Epithelial cell of proximal tubule (primary cell): ENCODE data around the gene RACGAP1. TPM values are rescaled to one million over a fixed set of nuclear protein-coding genes. Genes with fewer than 3 reads are reported as not detected.
A peak's percentile ranks its signal among the peaks of the same experiment; 100 is the strongest.
"Not testable (repeated sequence)": the region's sequence is repeated elsewhere in the genome, so short reads cannot be mapped to it uniquely, and the experiment has no call there.

Experiments
- DNase-seq: peaks from one replicate; pipeline ENCODE4 v3.0.0-alpha.2; 2011; ENCODE audit warnings: low read depth
- H3K4me3 ChIP-seq: 2 replicates; pipeline ENCODE4 v1.5.1; 2011; ENCODE audit warnings: low read depth, mild to moderate bottlenecking, low read length
- total RNA-seq: library from RNA; depleted of rRNA; stranded (reverse); fragments of >200 nt; gene quantifications from 2 replicates; pipeline ENCODE4 v1.2.3, GENCODE V29; 2015
- TF ChIP-seq, protein P1 (sequence below): conservative IDR thresholded peaks from 2 replicates; pipeline ENCODE4 v1.5.1; 2012; ENCODE audit warnings: low read depth, mild to moderate bottlenecking, low read length

Gene RACGAP1
- total RNA-seq, 1 donor from 2014 or later = 86.5 TPM

DNA sequence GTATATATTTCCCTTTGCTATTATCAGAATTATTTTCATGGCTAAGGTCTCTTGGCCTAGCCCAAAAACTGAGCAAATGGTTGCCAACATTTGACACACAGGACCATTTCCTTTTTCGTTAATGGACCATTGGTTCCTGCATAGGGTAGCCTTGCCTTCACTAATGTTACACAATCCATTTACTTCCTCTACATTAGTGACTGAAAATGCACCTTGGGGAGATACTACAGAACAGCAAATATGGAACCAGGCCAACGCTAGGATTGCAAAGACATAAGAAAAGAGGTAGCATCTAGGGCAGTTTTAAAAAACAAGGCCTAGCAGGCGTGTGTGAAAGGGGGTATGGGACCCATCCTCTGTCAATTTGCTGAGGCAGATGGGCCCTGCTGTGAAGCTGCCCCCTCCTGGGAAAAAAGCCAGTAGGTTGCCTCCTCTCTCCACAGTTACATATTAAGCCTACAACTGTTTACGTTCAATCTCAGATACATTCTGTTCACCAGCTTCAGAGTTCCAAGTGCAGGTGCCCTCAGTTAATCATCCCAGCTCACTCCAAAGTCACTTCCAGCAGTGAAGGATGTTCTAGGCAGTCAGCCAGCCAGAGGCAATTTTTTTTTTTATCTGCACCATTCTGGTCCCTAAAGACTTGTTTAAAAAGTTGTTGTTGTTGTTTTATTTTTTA, 37.5 kb downstream of the RACGAP1 start:
- TF ChIP-seq, protein P1, sequence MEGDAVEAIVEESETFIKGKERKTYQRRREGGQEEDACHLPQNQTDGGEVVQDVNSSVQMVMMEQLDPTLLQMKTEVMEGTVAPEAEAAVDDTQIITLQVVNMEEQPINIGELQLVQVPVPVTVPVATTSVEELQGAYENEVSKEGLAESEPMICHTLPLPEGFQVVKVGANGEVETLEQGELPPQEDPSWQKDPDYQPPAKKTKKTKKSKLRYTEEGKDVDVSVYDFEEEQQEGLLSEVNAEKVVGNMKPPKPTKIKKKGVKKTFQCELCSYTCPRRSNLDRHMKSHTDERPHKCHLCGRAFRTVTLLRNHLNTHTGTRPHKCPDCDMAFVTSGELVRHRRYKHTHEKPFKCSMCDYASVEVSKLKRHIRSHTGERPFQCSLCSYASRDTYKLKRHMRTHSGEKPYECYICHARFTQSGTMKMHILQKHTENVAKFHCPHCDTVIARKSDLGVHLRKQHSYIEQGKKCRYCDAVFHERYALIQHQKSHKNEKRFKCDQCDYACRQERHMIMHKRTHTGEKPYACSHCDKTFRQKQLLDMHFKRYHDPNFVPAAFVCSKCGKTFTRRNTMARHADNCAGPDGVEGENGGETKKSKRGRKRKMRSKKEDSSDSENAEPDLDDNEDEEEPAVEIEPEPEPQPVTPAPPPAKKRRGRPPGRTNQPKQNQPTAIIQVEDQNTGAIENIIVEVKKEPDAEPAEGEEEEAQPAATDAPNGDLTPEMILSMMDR = no peak
- DNase-seq = no peak
- H3K4me3 ChIP-seq = no peak overlapping the region

DNA sequence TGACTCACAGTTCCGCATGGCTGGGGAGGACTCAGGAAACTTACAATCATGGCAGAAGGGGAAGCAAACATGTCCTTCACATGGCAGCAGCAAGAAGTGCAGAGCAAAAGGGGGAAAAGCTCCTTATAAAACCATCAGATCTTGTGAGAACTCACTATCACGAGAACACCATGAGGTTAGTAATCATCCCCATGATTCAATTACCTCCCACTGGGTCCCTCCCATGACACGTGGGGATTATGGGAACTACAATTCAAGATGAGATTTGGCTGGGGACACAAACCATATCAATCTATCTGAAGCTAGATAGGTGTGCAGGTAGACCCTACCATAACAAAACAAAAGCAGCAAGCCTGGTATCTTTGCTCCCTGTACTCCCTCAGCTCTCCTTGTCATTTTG, 38.8 kb downstream of the RACGAP1 start:
- H3K4me3 ChIP-seq, DNase-seq: not testable (repeated sequence)

DNA sequence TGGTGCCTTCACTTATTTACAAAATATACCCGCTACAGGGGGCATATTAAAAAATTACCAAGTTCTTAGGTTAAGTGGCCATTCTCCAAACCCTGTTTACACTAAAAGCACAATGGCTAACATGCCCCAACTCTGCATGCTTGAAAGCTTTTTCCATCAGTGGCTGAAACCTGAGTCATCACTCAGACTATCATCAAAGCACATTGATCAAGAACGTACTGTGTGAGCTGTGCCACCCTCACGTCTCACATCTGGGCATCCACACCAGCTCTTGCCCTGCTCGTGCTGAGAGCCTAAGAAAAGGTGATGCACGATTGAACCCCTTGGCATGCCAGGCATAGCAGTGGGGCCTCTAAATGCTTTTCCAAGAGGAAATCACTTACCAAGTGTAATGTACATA, 39.3 kb downstream of the RACGAP1 start:
- DNase-seq = peak; percentile 69
- no peak overlapping the region for H3K4me3 ChIP-seq
- TF ChIP-seq, protein P1 = no peak

DNA sequence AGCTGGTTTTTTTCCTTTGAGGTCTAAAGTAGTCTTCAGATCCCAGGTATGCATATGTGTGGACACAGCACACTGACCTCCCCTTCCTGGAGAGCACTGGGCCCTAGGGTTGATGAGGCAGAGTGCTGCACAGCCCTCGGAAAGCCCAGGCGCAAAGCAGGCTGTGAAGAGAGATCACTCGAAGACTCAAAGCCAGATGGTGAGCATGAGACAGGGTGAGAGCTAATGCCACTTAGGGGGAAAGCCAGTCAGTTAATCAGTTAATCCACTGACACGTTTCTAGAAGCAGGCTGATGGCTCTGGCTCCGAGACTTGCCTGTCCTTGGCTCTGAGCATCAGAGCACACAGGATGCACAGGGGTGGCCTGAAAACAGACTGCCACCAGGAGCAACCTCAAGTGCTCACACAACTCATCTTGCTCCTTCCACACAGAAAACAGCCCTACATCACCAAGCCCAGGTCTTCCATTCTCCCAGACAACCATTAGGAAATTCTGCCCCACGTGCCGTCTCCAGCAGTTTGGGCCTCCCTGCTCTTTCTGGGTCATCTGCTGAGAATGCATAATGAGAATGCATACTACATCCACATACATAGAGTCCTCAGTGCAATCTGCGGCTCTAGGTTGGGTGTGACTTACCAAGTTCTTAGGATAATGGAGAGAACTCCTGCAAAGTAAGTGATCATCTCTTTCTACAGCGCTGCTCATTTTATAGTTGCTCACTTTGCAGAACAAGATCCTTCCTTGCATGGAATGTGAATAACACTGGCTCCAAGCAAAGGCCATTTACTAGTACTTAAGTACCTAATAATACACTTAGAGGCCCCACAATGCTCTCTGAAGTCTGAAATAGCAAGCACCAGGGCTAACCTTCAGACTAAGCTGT, 40.6 kb downstream of the RACGAP1 start:
- DNase-seq = no peak
- TF ChIP-seq, protein P1 = no peak
- H3K4me3 ChIP-seq = no peak overlapping the region

DNA sequence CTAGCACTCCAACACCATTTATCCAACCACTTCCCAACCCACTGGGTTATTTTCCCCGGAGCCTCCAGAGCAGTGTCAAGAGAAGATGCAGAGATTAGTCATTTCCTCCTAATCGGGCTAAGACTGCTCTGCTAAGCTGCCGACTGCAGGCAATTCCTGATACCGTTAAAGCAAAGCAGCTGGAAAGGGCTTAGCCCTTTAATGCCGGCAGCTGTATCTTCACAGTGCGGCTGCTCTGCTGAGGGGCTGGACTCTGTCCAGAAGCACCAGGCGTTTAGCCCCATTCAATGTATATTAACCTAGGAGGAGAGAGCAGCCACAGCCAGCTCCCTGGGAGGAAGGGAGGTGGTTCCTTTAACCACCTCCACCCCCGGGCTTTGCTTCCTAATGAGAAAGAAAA, 41.4 kb downstream of the RACGAP1 start:
- no peak for DNase-seq
- TF ChIP-seq, protein P1 = no peak
- no peak overlapping the region for H3K4me3 ChIP-seq

DNA sequence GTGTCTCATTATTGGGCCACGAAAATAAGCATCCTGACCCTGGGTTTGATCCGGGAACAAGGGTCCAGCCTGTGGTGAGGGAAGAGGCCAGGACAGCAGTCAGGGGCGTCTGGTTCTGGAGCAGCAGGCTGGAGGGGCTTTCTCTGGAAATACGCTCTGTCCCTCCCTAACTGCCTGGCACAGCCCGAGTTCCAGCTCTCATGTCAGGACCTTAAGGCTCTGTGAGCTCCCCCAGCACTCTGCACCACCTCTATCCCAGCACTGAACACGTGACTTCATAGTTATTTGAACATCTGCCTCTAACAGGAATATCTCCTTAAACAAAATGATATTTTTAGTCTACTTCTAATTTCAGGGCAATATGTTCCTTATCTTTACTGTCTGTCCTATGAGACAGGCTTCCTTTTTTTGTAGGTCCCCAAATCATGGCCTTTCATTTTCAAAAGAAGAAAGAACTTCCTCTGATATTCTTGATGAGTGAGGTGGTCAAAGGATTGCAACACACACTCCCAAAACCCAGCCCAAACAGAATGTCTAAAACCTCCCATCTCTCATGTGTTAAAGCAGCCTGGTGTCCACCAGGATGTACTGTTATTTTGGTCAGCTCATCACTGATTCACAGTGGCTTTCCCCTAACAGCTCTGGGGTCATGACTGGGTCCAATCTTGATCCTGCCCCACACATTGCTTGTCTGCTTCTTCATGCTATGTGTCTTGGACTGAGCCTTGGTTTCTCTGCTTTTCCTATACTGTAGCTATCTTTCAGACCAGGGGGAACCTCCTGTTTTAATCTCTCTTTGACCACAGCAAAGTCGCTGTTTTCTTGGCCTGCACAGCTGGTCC, 42.8 kb downstream of the RACGAP1 start:
- TF ChIP-seq, protein P1 = no peak
- DNase-seq = no peak
- no peak overlapping the region for H3K4me3 ChIP-seq
